ENCODE measurements around the gene UIMC1. TPM values are rescaled to one million over a fixed set of nuclear protein-coding genes. Genes with fewer than 3 reads are reported as not detected.
"Not testable (repeated sequence)": the region's sequence is repeated elsewhere in the genome, so short reads cannot be mapped to it uniquely, and the experiment has no call there.

Gene UIMC1
- total RNA-seq, 1 donor from 2014 or later, result 24.5 TPM

- DNase-seq (ENCODE audit: low read depth), result peak; percentile 48
- TF ChIP-seq CTCF (IDR thresholded peaks at IDR 0.05; ENCODE audit: insufficient read depth, low read length, severe bottlenecking), result no peak
- FAIRE-seq, result no peak
- no peak overlapping the region for H3K4me3 ChIP-seq (ENCODE audit: low read depth, low read length)
- H3K27me3 ChIP-seq (ENCODE audit: control insufficient read depth, insufficient read depth, low read length), result no peaks in the 10 kb centered on the region
- no peaks in the 10 kb centered on the region for H3K36me3 ChIP-seq (ENCODE audit: control insufficient read depth, insufficient read depth, low read length)
Measured at GRCh38 chr5:176996780-176997179, 9.8 kb downstream of the UIMC1 start.

- no peak for FAIRE-seq
- Histone ChIP-seq H3K4me3 (ENCODE audit: low read depth, low read length) (no peak overlapping the region), H3K27me3 (ENCODE audit: control insufficient read depth, insufficient read depth, low read length) (no peaks in the 10 kb centered on the region), H3K36me3 (ENCODE audit: control insufficient read depth, insufficient read depth, low read length) (no peaks in the 10 kb centered on the region)
- TF ChIP-seq CTCF (IDR thresholded peaks at IDR 0.05; ENCODE audit: insufficient read depth, low read length, severe bottlenecking), result no peak
- peak; percentile 78 for DNase-seq (ENCODE audit: low read depth)
Measured at GRCh38 chr5:176995896-176996767, 10.4 kb downstream of the UIMC1 start.

DNA sequence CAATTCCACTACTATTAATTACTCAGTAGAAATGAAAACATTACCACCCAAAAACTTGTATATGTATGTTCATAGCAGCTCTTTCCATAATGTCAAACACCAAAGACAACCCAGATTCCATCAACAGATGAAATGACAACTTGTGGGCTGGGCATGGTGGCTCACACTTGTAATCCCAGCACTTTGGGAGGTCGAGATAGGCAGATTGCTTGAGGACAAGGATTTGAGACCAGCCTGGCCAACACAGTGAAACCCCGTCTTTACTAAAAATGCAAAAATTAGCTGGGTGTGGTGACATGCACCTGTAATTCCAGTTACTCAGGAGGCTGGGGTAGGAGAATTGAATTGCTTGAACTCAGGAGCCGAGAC lies 11.5 kb downstream of the UIMC1 start:
- DNase-seq (ENCODE audit: low read depth), result no peak
- Histone ChIP-seq H3K27me3 (ENCODE audit: control insufficient read depth, insufficient read depth, low read length) (no peaks in the 10 kb centered on the region), H3K36me3 (ENCODE audit: control insufficient read depth, insufficient read depth, low read length) (no peaks in the 10 kb centered on the region), H3K4me3 (ENCODE audit: low read depth, low read length) (no peak overlapping the region)
- TF ChIP-seq CTCF (IDR thresholded peaks at IDR 0.05; ENCODE audit: insufficient read depth, low read length, severe bottlenecking), result no peak
- FAIRE-seq, result no peak

DNA sequence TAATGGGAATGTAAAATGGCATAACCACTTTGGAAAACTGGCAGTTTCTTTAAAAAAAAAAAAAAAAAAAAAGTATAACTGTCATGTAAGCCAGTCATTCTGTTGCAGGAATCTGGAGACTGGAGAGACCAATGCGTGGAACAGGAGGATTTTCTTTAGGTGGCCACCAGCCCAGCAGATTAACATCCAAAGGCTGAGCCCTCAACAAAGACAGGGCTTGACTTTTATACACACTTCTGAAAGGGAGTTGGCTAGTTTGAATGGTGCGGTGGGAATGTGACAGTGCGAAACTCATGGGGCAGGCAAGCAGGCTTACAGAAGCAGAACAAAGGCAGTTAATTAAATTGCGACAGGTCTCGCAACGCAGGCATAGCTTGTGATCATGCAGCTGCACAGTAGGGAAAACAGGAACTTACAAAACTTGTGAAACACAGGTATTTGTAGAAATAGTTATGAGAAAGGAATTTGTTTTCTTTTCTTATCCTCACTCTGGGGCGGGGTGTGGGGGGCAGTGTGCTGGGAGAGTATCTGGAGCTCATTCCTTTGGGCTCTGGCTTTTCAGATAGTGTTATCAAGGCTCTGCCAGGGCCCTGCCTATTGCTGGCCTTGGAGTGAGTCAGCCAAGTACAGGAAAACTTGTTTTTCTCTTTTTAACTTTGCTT lies 12.0 kb downstream of the UIMC1 start:
- no peak for FAIRE-seq

DNA sequence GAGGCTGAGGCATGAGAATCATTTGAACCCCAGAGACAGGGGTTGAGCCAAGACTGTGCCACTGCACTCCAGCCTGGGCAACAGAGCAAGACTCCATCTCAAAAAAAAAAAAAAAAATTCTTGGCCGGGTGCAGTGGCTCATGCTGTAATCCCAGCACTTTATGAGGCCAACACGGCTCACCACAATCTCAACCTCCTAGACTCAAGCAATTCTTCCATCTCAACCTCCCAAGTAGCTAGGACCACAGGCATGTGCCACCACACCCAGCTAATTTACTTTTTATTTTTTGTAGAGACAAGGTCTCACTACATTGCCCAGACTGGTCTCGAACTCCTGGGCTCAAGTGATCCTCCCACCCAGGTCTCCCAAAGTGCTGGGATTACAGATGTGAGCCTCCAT lies 13.5 kb downstream of the UIMC1 start:
- DNase-seq (ENCODE audit: low read depth); H3K36me3 ChIP-seq (ENCODE audit: control insufficient read depth, insufficient read depth, low read length); H3K4me3 ChIP-seq (ENCODE audit: low read depth, low read length); FAIRE-seq; H3K27me3 ChIP-seq (ENCODE audit: control insufficient read depth, insufficient read depth, low read length): not testable (repeated sequence)

More for the DNA sequence above, 12.0 kb downstream of the UIMC1 start:
- TF ChIP-seq CTCF (IDR thresholded peaks at IDR 0.05; ENCODE audit: insufficient read depth, low read length, severe bottlenecking), result no peak
- Histone ChIP-seq H3K4me3 (ENCODE audit: low read depth, low read length) (no peak overlapping the region), H3K36me3 (ENCODE audit: control insufficient read depth, insufficient read depth, low read length) (no peaks in the 10 kb centered on the region), H3K27me3 (ENCODE audit: control insufficient read depth, insufficient read depth, low read length) (no peaks in the 10 kb centered on the region)
- no peak for DNase-seq (ENCODE audit: low read depth)

DNA sequence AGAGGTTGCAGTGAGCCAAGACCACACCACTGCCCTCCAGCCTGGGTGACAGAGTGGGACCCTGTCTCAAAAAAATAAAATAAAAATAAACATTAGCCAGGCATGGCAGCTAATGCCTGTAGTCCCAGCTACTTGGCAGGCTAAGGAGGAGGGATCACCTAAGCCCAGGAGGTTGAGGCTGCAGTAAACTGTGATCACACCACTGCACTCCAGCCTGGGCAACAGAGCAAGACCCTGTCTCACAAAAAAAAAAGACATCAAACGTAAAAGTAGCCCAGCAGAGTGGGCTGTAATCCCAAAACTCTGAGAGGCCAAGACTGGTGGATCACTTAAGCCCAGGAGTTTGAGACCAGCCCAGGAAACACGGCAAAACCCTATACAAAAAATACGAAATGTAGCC lies 19.0 kb downstream of the UIMC1 start:
- no peak for DNase-seq (ENCODE audit: low read depth)
- TF ChIP-seq CTCF (IDR thresholded peaks at IDR 0.05; ENCODE audit: insufficient read depth, low read length, severe bottlenecking), result no peak
- H3K36me3 ChIP-seq (ENCODE audit: control insufficient read depth, insufficient read depth, low read length), result peaks cover 1% of the 10 kb centered on the region
- FAIRE-seq, result no peak
- no peak overlapping the region for H3K4me3 ChIP-seq (ENCODE audit: low read depth, low read length)
- no peaks in the 10 kb centered on the region for H3K27me3 ChIP-seq (ENCODE audit: control insufficient read depth, insufficient read depth, low read length)

Data from bronchial epithelial cell (primary cell).